ENCODE measurements around the gene NBR1. TPM values are rescaled to one million over a fixed set of nuclear protein-coding genes. Genes with fewer than 3 reads are reported as not detected.

NBR1 gene
- total and polyA plus RNA-seq, 2 of the 4 experiments (the other 2 are of a cell fraction): 52.4 to 132 TPM

DNA sequence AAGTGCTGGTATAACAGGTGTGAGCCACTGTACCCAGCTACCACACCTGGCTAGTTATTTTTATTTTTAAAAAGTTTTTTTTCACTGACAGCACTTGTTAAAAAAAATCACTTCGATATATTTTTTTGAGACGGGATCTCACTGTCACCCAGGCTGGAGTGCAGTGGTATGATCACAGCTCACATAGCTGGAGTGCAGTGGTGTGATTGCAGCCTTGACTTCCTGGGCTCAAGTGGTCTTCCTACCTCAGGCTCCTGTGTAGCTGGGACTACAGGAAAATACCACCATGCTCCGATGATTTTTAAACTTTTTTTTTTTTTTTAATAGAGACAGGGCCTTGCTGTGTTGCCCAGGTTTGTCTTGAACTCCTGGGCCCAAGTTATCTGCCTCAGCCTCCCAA lies 12.9 kb downstream of the NBR1 start:
- Histone ChIP-seq H3K14ac (replicated peaks; ENCODE audit: low read depth, low read length) (no peak overlapping the region), H4K91ac (ENCODE audit: insufficient read depth, low read depth, low read length) (no peak overlapping the region), H4K8ac (ENCODE audit: low read depth in 2 of 2, low read length in 2 of 2) (no peak overlapping the region), H3K56ac (ENCODE audit: extremely low read depth, insufficient read depth, low read length) (no peak overlapping the region), H3K18ac (ENCODE audit: low read depth, low read length) (no peak overlapping the region), H3K4me2 (ENCODE audit: low read depth, low read length) (no peak overlapping the region), H4K5ac (ENCODE audit: low read depth, low read length) (no peak overlapping the region), H3K23ac (ENCODE audit: low read depth, low read length) (no peak overlapping the region), H2BK15ac (ENCODE audit: low read depth, low read length) (no peak overlapping the region), H2BK5ac (ENCODE audit: low read depth, low read length, poor library complexity, severe bottlenecking) (no peak overlapping the region), H4K20me1 (ENCODE audit: insufficient read depth, low read length) (no peaks in the 10 kb centered on the region), H3K79me1 (ENCODE audit: low read depth in 1 of 2, low read length in 2 of 2) (peaks cover 6 to 23% of the 10 kb centered on the region in 2 experiments), H3K27ac (ENCODE audit: insufficient read depth, low read length) (no peak overlapping the region), H2BK20ac (ENCODE audit: low read depth, low read length) (no peak overlapping the region), H3K9ac (ENCODE audit: low read depth, low read length) (no peak overlapping the region), H3K4ac (ENCODE audit: low read depth, low read length) (no peak overlapping the region), H2AK5ac (ENCODE audit: low read depth, low read length) (no peak overlapping the region), H2AFZ (replicated peaks; ENCODE audit: low read length, poor library complexity) (no peak overlapping the region), H2BK120ac (ENCODE audit: low read depth, low read length) (no peak overlapping the region), H3K36me3 (ENCODE audit: control insufficient read depth, insufficient read depth, low read length) (peaks cover 40% of the 10 kb centered on the region), H3K4me3 (ENCODE audit: insufficient read depth, low read depth, low read length) (no peak overlapping the region), H3K27me3 (ENCODE audit: control insufficient read depth, insufficient read depth, low read length) (no peaks in the 10 kb centered on the region), H2AK9ac (replicated peaks; ENCODE audit: low read depth, low read length, poor library complexity) (no peak overlapping the region), H3K4me1 (ENCODE audit: control insufficient read depth, insufficient read depth, low read length) (no peaks in the 10 kb centered on the region), H3K9me1 (ENCODE audit: insufficient read depth, low read length) (no peaks in the 10 kb centered on the region; the same call in 1 of the 2 replicates), H3K9me3 (ENCODE audit: control insufficient read depth, insufficient read depth, low read length) (no peaks in the 10 kb centered on the region)
- in situ Hi-C loops (cut with MboI; ENCODE audit: low sequenced_read_pairs): loop anchor here (25.0 kb wide), 1 partner anchor 303 kb away; the partner anchor contains the start of gene DHX8
- dilution Hi-C loops (cut with HindIII; ENCODE audit: low sequenced_read_pairs, unreplicated experiment): no loop called here
- ChIA-PET POLR2A (ENCODE audit: unreplicated experiment) (no interaction called here), CTCF (interaction anchor here (0.6 kb wide), 1 partner anchor 182 kb away, joined by 4 read pairs; no protein-coding TSS in a partner anchor)
- DNase-seq (no peak), ATAC-seq (ENCODE audit: low read depth) (no peak)
- BruUV-seq (replicated peaks): no TSS peak
- TF ChIP-seq RAD21 (IDR thresholded peaks at IDR 0.05; ENCODE audit: low read length): no peak
- TF ChIP-seq CEBPB (IDR thresholded peaks at IDR 0.05; ENCODE audit: low read depth, low read length): no peak
- no peak for TF ChIP-seq CTCF (conservative IDR thresholded peaks at IDR 0.05; ENCODE audit: low read depth, low read length)
- no peak for TF ChIP-seq SMC3 (IDR thresholded peaks at IDR 0.05; ENCODE audit: low read depth, low read length)
- no peak for TF ChIP-seq CHD1 (IDR thresholded peaks at IDR 0.05; ENCODE audit: low read depth, low read length)
- TF ChIP-seq NFE2L2 (IDR thresholded peaks at IDR 0.05; ENCODE audit: low read depth, low read length): no peak
- TF ChIP-seq, protein P1, sequence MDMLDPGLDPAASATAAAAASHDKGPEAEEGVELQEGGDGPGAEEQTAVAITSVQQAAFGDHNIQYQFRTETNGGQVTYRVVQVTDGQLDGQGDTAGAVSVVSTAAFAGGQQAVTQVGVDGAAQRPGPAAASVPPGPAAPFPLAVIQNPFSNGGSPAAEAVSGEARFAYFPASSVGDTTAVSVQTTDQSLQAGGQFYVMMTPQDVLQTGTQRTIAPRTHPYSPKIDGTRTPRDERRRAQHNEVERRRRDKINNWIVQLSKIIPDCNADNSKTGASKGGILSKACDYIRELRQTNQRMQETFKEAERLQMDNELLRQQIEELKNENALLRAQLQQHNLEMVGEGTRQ (IDR thresholded peaks at IDR 0.05; ENCODE audit: low read depth, low read length): no peak
- no peak for TF ChIP-seq MAZ (IDR thresholded peaks at IDR 0.05; ENCODE audit: borderline replicate concordance, low read depth, low read length)
- intact Hi-C loops (cut with micrococcal nuclease): no loop called here
- 96% methylated on average over 3 of the region's 3 CpGs; no CpG with 5 or more reads in 1 of the 2 experiments for WGBS, 2 experiments (ENCODE audit: extremely low coverage in 2 of 2, insufficient read length in 1 of 2)
